Stomach (tissue), 9 donors: ENCODE data around the gene PIMREG. TPM values are rescaled to one million over a fixed set of nuclear protein-coding genes. Genes with fewer than 3 reads are reported as not detected.

Experiments used
- DNase-seq, 2 donors: peaks; one replicate each; pipeline versions ENCODE4 v3.0.0 to v3.0.0-alpha.2; 2013 to 2019
- H3K27ac ChIP-seq, 5 donors: fragments of 200-600 bp in 4 of 5; sonication (generic) in 4 of 5; one replicate each; pipeline ENCODE4 v1.5.1; 2013 to 2019; ENCODE audit warnings: mild to moderate bottlenecking in 1 of 5, moderate library complexity in 1 of 5
- H3K27me3 ChIP-seq, 3 donors: fragments of 200-600 bp; sonication (generic); one replicate each; pipeline ENCODE4 v1.5.1; 2017 to 2019; ENCODE audit warnings: mixed run types in 1 of 3
- H3K36me3 ChIP-seq, 4 donors: fragments of 200-600 bp; sonication (generic); 1 replicate in 3 of 4; 2 replicates in 1 of 4; pipeline ENCODE4 v1.5.1; 2016 to 2019
- H3K4me1 ChIP-seq, 4 donors: fragments of 200-600 bp; sonication (generic); one replicate each; pipeline ENCODE4 v1.5.1; 2016 to 2019
- H3K4me3 ChIP-seq, 4 donors: fragments of 200-600 bp; sonication (generic) in 3 of 4; one replicate each; pipeline ENCODE4 v1.5.1; 2016 to 2019; ENCODE audit warnings: mild to moderate bottlenecking in 1 of 4
- H3K9me3 ChIP-seq, 4 donors: fragments of 200-600 bp; sonication (generic); one replicate each; pipeline ENCODE4 v1.5.1; 2016 to 2019
- CTCF ChIP-seq, 7 experiments: fragments of 450-650 bp in 4 of 7; fragments of 200-600 bp in 3 of 7; sonication (generic) in 3 of 7; IDR thresholded peaks; one replicate each; pipeline ENCODE4 v1.5.1; 2016 to 2019; ENCODE audit warnings: antibody characterized with exemption in 7 of 7, control low read depth in 2 of 7, mild to moderate bottlenecking in 1 of 7
- EP300 ChIP-seq: sonication (generic); formaldehyde crosslinking; IDR thresholded peaks from one replicate; pipeline ENCODE4 v1.6.1; 2017; ENCODE audit warnings: antibody characterized with exemption
- POLR2A ChIP-seq, 4 donors: fragments of 450-650 bp; IDR thresholded peaks; one replicate each; pipeline ENCODE4 v1.6.1; 2016; ENCODE audit warnings: antibody characterized with exemption in 4 of 4, control low read depth in 2 of 4, mild to moderate bottlenecking in 1 of 4, moderate library complexity in 1 of 4
- POLR2AphosphoS5 ChIP-seq, 3 donors: sonication (generic); formaldehyde crosslinking; IDR thresholded peaks; one replicate each; pipeline ENCODE4 v1.6.1; 2016; ENCODE audit warnings: antibody characterized with exemption in 3 of 3
- WGBS, 5 donors: extraction: QIAGEN DNeasy Blood & Tissue Kit in 3 of 5; methylation state at CpG; one replicate each; pipeline versions ENCODE4 v1.1.5 to v1.1.7; 2013 to 2018; 5-methylcytosine and 5-hydroxymethylcytosine counted together
- intact Hi-C: fragments of 100-400 bp; cut with DNase I; formaldehyde crosslinking; loops from one replicate; pipeline ENCODE4 v1.15.1; 2023; ENCODE audit warnings: low total_unique reads
- polyA plus RNA-seq, 3 donors: library from polyadenylated mRNA; stranded (reverse); fragments of 200-250 nt; gene quantifications; one replicate each; pipeline ENCODE4 v1.2.3, GENCODE V29; 2013
- total RNA-seq, 5 donors: library from RNA; depleted of rRNA; stranded (reverse); fragments of >200 nt; gene quantifications; one replicate each; pipeline versions ENCODE4 v1.1.0 to v1.2.3, GENCODE V29; 2014 to 2016
- donor health status: healthy with polysubstance abuse.
- donor health status: Bipolar disorder and iron deficiency.
- donor health status: healthy.

PIMREG gene
- total and polyA plus RNA-seq, 8 donors = 0.76 to 8.5 (median 1.9) TPM

- intact Hi-C loops = no loop called here
Measured at GRCh38 chr17:6474906-6475305, 30.7 kb downstream of the PIMREG start.

GRCh38 chr17:6475411-6475810, 31.2 kb downstream of the PIMREG start:
- H3K4me1 ChIP-seq = peaks cover 0 to 21% (median 6%) of the 10 kb centered on the region in 4 donors
- peaks cover 0 to 31% (median 8%) of the 10 kb centered on the region in 4 donors for H3K36me3 ChIP-seq
- no peaks in the 10 kb centered on the region for H3K9me3 ChIP-seq
- intact Hi-C loops = no loop called here
- no peaks in the 10 kb centered on the region for H3K27me3 ChIP-seq
- no peak for DNase-seq
- peak overlapping the region in 2 of 5 donors; percentile 13 to 77 for H3K27ac ChIP-seq
- TF ChIP-seq POLR2A (IDR thresholded peaks at IDR 0.05) (no peak), POLR2AphosphoS5 (IDR thresholded peaks at IDR 0.05) (no peak)
- H3K4me3 ChIP-seq = no peak overlapping the region
- WGBS, 5 donors = 50 to 71% (median 64%) methylated on average over 4 of the region's 4 CpGs

More at GRCh38 chr17:6474906-6475305, 30.7 kb downstream of the PIMREG start:
- Histone ChIP-seq H3K9me3 (no peaks in the 10 kb centered on the region), H3K27me3 (no peaks in the 10 kb centered on the region), H3K36me3 (peaks cover 0 to 35% (median 9%) of the 10 kb centered on the region in 4 donors), H3K27ac (peak overlapping the region in 2 of 5 donors; percentile 13 to 77), H3K4me1 (peaks cover 0 to 21% (median 6%) of the 10 kb centered on the region in 4 donors), H3K4me3 (no peak overlapping the region)
- TF ChIP-seq POLR2A (IDR thresholded peaks at IDR 0.05) (no peak), POLR2AphosphoS5 (IDR thresholded peaks at IDR 0.05) (peak in 1 of 3 donors; percentile 44), EP300 (peak; percentile 77)
- DNase-seq = peak in 1 of 2 donors; percentile 49
- 66 to 73% (median 71%) methylated on average over 7 of the region's 7 CpGs for WGBS, 5 donors

GRCh38 chr17:6476076-6476809, 32.0 kb downstream of the PIMREG start:
- Histone ChIP-seq H3K4me3 (no peak overlapping the region), H3K4me1 (peaks cover 0 to 21% (median 6%) of the 10 kb centered on the region in 4 donors), H3K36me3 (peaks cover 0 to 25% (median 8%) of the 10 kb centered on the region in 4 donors), H3K9me3 (no peaks in the 10 kb centered on the region), H3K27ac (peak overlapping the region in 2 of 5 donors; percentile 13 to 77), H3K27me3 (no peaks in the 10 kb centered on the region)
- no peak for TF ChIP-seq EP300
- no peak for TF ChIP-seq POLR2A (IDR thresholded peaks at IDR 0.05)
- no peak for TF ChIP-seq CTCF (IDR thresholded peaks at IDR 0.05)
- intact Hi-C loops = no loop called here
- no peak for DNase-seq
- WGBS, 5 donors = 59 to 65% (median 61%) methylated on average over 8 of the region's 8 CpGs

GRCh38 chr17:6476810-6477179, 32.5 kb downstream of the PIMREG start:
- TF ChIP-seq POLR2A (IDR thresholded peaks at IDR 0.05) = no peak
- TF ChIP-seq CTCF (IDR thresholded peaks at IDR 0.05) = no peak
- TF ChIP-seq POLR2AphosphoS5 (IDR thresholded peaks at IDR 0.05) = no peak
- TF ChIP-seq EP300 = no peak
- H3K27ac ChIP-seq = peak overlapping the region in 2 of 5 donors; percentile 13 to 77
- H3K4me1 ChIP-seq = peaks cover 0 to 21% (median 6%) of the 10 kb centered on the region in 4 donors
- H3K36me3 ChIP-seq = peaks cover 0 to 25% (median 8%) of the 10 kb centered on the region in 4 donors
- 87 to 93% (median 91%) methylated on average over 9 to 10 of the region's 10 CpGs for WGBS, 5 donors
- no peaks in the 10 kb centered on the region for H3K27me3 ChIP-seq
- DNase-seq = no peak
- intact Hi-C loops = no loop called here
- H3K9me3 ChIP-seq = no peaks in the 10 kb centered on the region
- H3K4me3 ChIP-seq = no peak overlapping the region

GRCh38 chr17:6477831-6478383, 33.7 kb downstream of the PIMREG start:
- peak overlapping the region in 1 of 5 donors; percentile 77 for H3K27ac ChIP-seq
- H3K4me1 ChIP-seq = peaks cover 0 to 21% (median 5%) of the 10 kb centered on the region in 4 donors
- H3K9me3 ChIP-seq = no peaks in the 10 kb centered on the region
- TF ChIP-seq CTCF (IDR thresholded peaks at IDR 0.05) (no peak), EP300 (no peak), POLR2AphosphoS5 (IDR thresholded peaks at IDR 0.05) (no peak), POLR2A (IDR thresholded peaks at IDR 0.05) (no peak)
- H3K4me3 ChIP-seq = no peak overlapping the region
- intact Hi-C loops = no loop called here
- H3K27me3 ChIP-seq = no peaks in the 10 kb centered on the region
- WGBS, 5 donors = 85 to 97% (median 88%) methylated on average over 11 to 14 of the region's 14 CpGs
- peaks cover 0 to 26% (median 8%) of the 10 kb centered on the region in 4 donors for H3K36me3 ChIP-seq
- DNase-seq = no peak
